Activated CD4-positive, alpha-beta memory T cell treated with anti-CD3 and anti-CD28 coated beads, Interleukin-2, amount 10 ng/mL, durations not matched to agents 7 days and 5 days (primary cell): ENCODE data around the gene EEF2. TPM values are rescaled to one million over a fixed set of nuclear protein-coding genes. Genes with fewer than 3 reads are reported as not detected.
"Not testable (repeated sequence)": the region's sequence is repeated elsewhere in the genome, so short reads cannot be mapped to it uniquely, and the experiment has no call there.

Source experiments
- CTCF ChIA-PET: fragments of 350-600 bp; sonication (Branson Sonifier 250); formaldehyde crosslinking; loops from one replicate; lab custom pipeline; 2021; ENCODE audit warnings: antibody characterized with exemption, inconsistent platforms; lab: Charles Lee
- POLR2A ChIA-PET: fragments of 350-600 bp; sonication (Branson Sonifier 250); formaldehyde crosslinking; loops from one replicate; lab custom pipeline; 2021; ENCODE audit warnings: antibody characterized with exemption; lab: Charles Lee
- DNase-seq: peaks from one replicate; pipeline ENCODE4 v3.0.0-alpha.2; 2020
- H3K27ac Mint-ChIP-seq: one replicate; pipeline ENCODE4 v1.8.0; 2021; ENCODE audit warnings: mild to moderate bottlenecking, mixed read lengths
- H3K27me3 Mint-ChIP-seq: one replicate; pipeline ENCODE4 v1.8.0; 2021; ENCODE audit warnings: mixed read lengths
- H3K36me3 Mint-ChIP-seq: one replicate; pipeline ENCODE4 v1.8.0; 2021; ENCODE audit warnings: low read depth, mixed read lengths
- H3K4me1 Mint-ChIP-seq: one replicate; pipeline ENCODE4 v1.8.0; 2021; ENCODE audit warnings: mixed read lengths
- H3K4me3 Mint-ChIP-seq: one replicate; pipeline ENCODE4 v1.8.0; 2021; ENCODE audit warnings: mild to moderate bottlenecking, mixed read lengths
- H3K9me3 Mint-ChIP-seq: one replicate; pipeline ENCODE4 v1.8.0; 2021; ENCODE audit warnings: mixed read lengths
- total RNA-seq, 2 experiments: library from RNA; stranded (reverse); gene quantifications; one replicate each; pipeline ENCODE4 v1.2.3, GENCODE V29; 2021

Gene EEF2
- total RNA-seq, 2 experiments from 2014 or later = 1,543 to 1,592 TPM

GRCh38 chr19:3969435-3970312 lies 15.6 kb downstream of the EEF2 start:
- Mint-ChIP-seq H3K4me3 (peak overlapping the region; percentile 90), H3K27ac (peak overlapping the region; percentile 77), H3K9me3 (no peaks in the 10 kb centered on the region), H3K36me3 (peaks cover 32% of the 10 kb centered on the region), H3K4me1 (peaks cover 29% of the 10 kb centered on the region), H3K27me3 (no peaks in the 10 kb centered on the region)
- DNase-seq = no peak
- ChIA-PET CTCF (interaction anchor here (0.6 to 1.8 kb wide), 3 partner anchors 9 to 18 kb away, joined by 3 to 6 read pairs (median 4); partner anchors contain the start of gene EEF2), POLR2A (interaction anchor here (0.6 to 5.4 kb wide), 2 partner anchors 13 to 55 kb away, joined by 3 to 122 read pairs; partner anchors contain the start of gene EEF2)

GRCh38 chr19:3968556-3969434 lies 16.5 kb downstream of the EEF2 start:
- Mint-ChIP-seq H3K36me3 (peaks cover 34% of the 10 kb centered on the region), H3K27me3 (no peaks in the 10 kb centered on the region), H3K4me1 (peaks cover 29% of the 10 kb centered on the region), H3K4me3 (no peak overlapping the region), H3K9me3 (no peaks in the 10 kb centered on the region), H3K27ac (no peak overlapping the region)
- ChIA-PET POLR2A (interaction anchor here (0.6 to 5.4 kb wide), 2 partner anchors 13 to 54 kb away, joined by 3 to 122 read pairs; partner anchors contain the start of gene EEF2), CTCF (interaction anchor here (1.0 to 1.8 kb wide), 2 partner anchors 17 to 19 kb away, joined by 4 to 6 read pairs; partner anchors contain the start of gene EEF2)
- no peak for DNase-seq

- not testable (repeated sequence) for H3K9me3 Mint-ChIP-seq, H3K27me3 Mint-ChIP-seq, DNase-seq, H3K4me3 Mint-ChIP-seq, H3K27ac Mint-ChIP-seq
- CTCF ChIA-PET = interaction anchor here (1.8 kb wide), 1 partner anchor 20 kb away, joined by 6 read pairs; no protein-coding TSS in a partner anchor
- POLR2A ChIA-PET = interaction anchor here (5.4 kb wide), 1 partner anchor 14 kb away, joined by 122 read pairs; the partner anchor contains the start of gene EEF2
- Mint-ChIP-seq H3K4me1 (peaks cover 29% of the 10 kb centered on the region), H3K36me3 (peaks cover 34% of the 10 kb centered on the region)
Observed at GRCh38 chr19:3967983-3968382, 17.3 kb downstream of the EEF2 start.

GRCh38 chr19:3966051-3967017 lies 18.9 kb downstream of the EEF2 start:
- Mint-ChIP-seq H3K27ac (no peak overlapping the region), H3K4me1 (peaks cover 27% of the 10 kb centered on the region)
- CTCF ChIA-PET = no interaction called here

GRCh38 chr19:3964256-3965194 lies 20.7 kb downstream of the EEF2 start:
- Mint-ChIP-seq H3K27ac (no peak overlapping the region), H3K9me3 (no peaks in the 10 kb centered on the region), H3K4me3 (no peak overlapping the region), H3K4me1 (peaks cover 11% of the 10 kb centered on the region), H3K27me3 (no peaks in the 10 kb centered on the region), H3K36me3 (peaks cover 31% of the 10 kb centered on the region)
- no peak for DNase-seq
- ChIA-PET CTCF (no interaction called here), POLR2A (no interaction called here)

More at GRCh38 chr19:3966051-3967017, 18.9 kb downstream of the EEF2 start:
- no peak for DNase-seq
- no peaks in the 10 kb centered on the region for H3K9me3 Mint-ChIP-seq
- POLR2A ChIA-PET = no interaction called here
- H3K27me3 Mint-ChIP-seq = no peaks in the 10 kb centered on the region
- H3K36me3 Mint-ChIP-seq = peaks cover 34% of the 10 kb centered on the region
- no peak overlapping the region for H3K4me3 Mint-ChIP-seq

- CTCF ChIA-PET = no interaction called here
- Mint-ChIP-seq H3K9me3 (no peaks in the 10 kb centered on the region), H3K27me3 (no peaks in the 10 kb centered on the region), H3K4me1 (peaks cover 3% of the 10 kb centered on the region), H3K36me3 (peaks cover 25% of the 10 kb centered on the region), H3K4me3 (no peak overlapping the region), H3K27ac (no peak overlapping the region)
- POLR2A ChIA-PET = no interaction called here
- DNase-seq = no peak
Observed at GRCh38 chr19:3963458-3964255, 21.6 kb downstream of the EEF2 start.

GRCh38 chr19:3961007-3961406 lies 24.3 kb downstream of the EEF2 start:
- POLR2A ChIA-PET = no interaction called here
- Mint-ChIP-seq H3K36me3 (peaks cover 18% of the 10 kb centered on the region), H3K9me3 (no peaks in the 10 kb centered on the region), H3K27me3 (no peaks in the 10 kb centered on the region), H3K4me1 (no peaks in the 10 kb centered on the region), H3K4me3 (no peak overlapping the region), H3K27ac (no peak overlapping the region)
- no peak for DNase-seq
- CTCF ChIA-PET = no interaction called here

GRCh38 chr19:3959766-3960131 lies 25.5 kb downstream of the EEF2 start:
- H3K27me3 Mint-ChIP-seq = no peaks in the 10 kb centered on the region
- no peaks in the 10 kb centered on the region for H3K4me1 Mint-ChIP-seq
- POLR2A ChIA-PET = no interaction called here
- peaks cover 11% of the 10 kb centered on the region for H3K36me3 Mint-ChIP-seq
- H3K9me3 Mint-ChIP-seq = no peaks in the 10 kb centered on the region
- H3K4me3 Mint-ChIP-seq = no peak overlapping the region
- H3K27ac Mint-ChIP-seq = no peak overlapping the region
- DNase-seq = no peak
- CTCF ChIA-PET = no interaction called here

- H3K4me1 Mint-ChIP-seq = no peaks in the 10 kb centered on the region
- DNase-seq = no peak
- H3K4me3 Mint-ChIP-seq = no peak overlapping the region
- no peak overlapping the region for H3K27ac Mint-ChIP-seq
- CTCF ChIA-PET = no interaction called here
- peaks cover 8% of the 10 kb centered on the region for H3K36me3 Mint-ChIP-seq
- POLR2A ChIA-PET = no interaction called here
- H3K27me3 Mint-ChIP-seq = no peaks in the 10 kb centered on the region
- no peaks in the 10 kb centered on the region for H3K9me3 Mint-ChIP-seq
Observed at GRCh38 chr19:3958836-3959765, 26.2 kb downstream of the EEF2 start.

- peaks cover 6% of the 10 kb centered on the region for H3K27me3 Mint-ChIP-seq
- H3K4me3 Mint-ChIP-seq = no peak overlapping the region
- no peak for DNase-seq
- POLR2A ChIA-PET = interaction anchor here (1.0 kb wide), 1 partner anchor 15 kb away, joined by 3 read pairs; the partner anchor contains the start of gene DAPK3
- no peak overlapping the region for H3K27ac Mint-ChIP-seq
- H3K4me1 Mint-ChIP-seq = no peaks in the 10 kb centered on the region
- H3K9me3 Mint-ChIP-seq = no peaks in the 10 kb centered on the region
- H3K36me3 Mint-ChIP-seq = peaks cover 6% of the 10 kb centered on the region
- CTCF ChIA-PET = no interaction called here
Observed at GRCh38 chr19:3955688-3956087, 29.6 kb downstream of the EEF2 start.
